ENCODE data around the gene WDR88.

GRCh38 chr19:33102893-33103292, 29.0 kb upstream of the WDR88 start:
- TF ChIP-seq GATA3 (IDR thresholded peaks at IDR 0.05; ENCODE audit: low read depth, low read length): no peak
- no peak for TF ChIP-seq GATA2 (IDR thresholded peaks at IDR 0.05; ENCODE audit: low read depth, low read length)
